Activated T-helper 1 cell treated with anti-CD3 and anti-CD28 coated beads, Interleukin-12 subunit alpha, Interleukin-12 subunit beta, Interleukin-2, Interleukin-4 antibody, amounts not matched to agents 30 ng/mL and 10 ng/mL and 1 ng/mL, durations not matched to agents 14 hours and 24 hours and 36 hours (primary cell): ENCODE results near the gene KIF18B. TPM values are rescaled to one million over a fixed set of nuclear protein-coding genes. Genes with fewer than 3 reads are reported as not detected.
A peak's percentile ranks its signal among the peaks of the same experiment; 100 is the strongest.
"Not testable (repeated sequence)": the region's sequence is repeated elsewhere in the genome, so short reads cannot be mapped to it uniquely, and the experiment has no call there.

Experiments
- DNase-seq: peaks from one replicate; pipeline ENCODE4 v3.0.0; 2021; ENCODE audit warnings: low spot score
- H3K27ac Mint-ChIP-seq: one replicate; pipeline ENCODE4 v1.8.0; 2021; ENCODE audit warnings: mild to moderate bottlenecking, mixed read lengths
- H3K27me3 Mint-ChIP-seq: one replicate; pipeline ENCODE4 v1.8.0; 2022; ENCODE audit warnings: mild to moderate bottlenecking, moderate library complexity, mixed read lengths; ENCODE audit not compliant: insufficient read depth
- H3K36me3 Mint-ChIP-seq: one replicate; pipeline ENCODE4 v1.8.0; 2021; ENCODE audit warnings: low read depth, mixed read lengths
- H3K4me1 Mint-ChIP-seq: one replicate; pipeline ENCODE4 v1.8.0; 2021; ENCODE audit warnings: low read depth, mixed read lengths
- H3K4me3 Mint-ChIP-seq: one replicate; pipeline ENCODE4 v1.8.0; 2021; ENCODE audit warnings: mild to moderate bottlenecking, moderate library complexity, mixed read lengths
- H3K9me3 Mint-ChIP-seq: one replicate; pipeline ENCODE4 v1.8.0; 2021; ENCODE audit warnings: mixed read lengths
- intact Hi-C: fragments of 100-400 bp; cut with micrococcal nuclease; formaldehyde crosslinking; loops from one replicate; pipeline ENCODE4 v1.15.1; 2024
- total RNA-seq: library from RNA; stranded (reverse); gene quantifications from 2 replicates; pipeline ENCODE4 v1.2.3, GENCODE V29; 2022

KIF18B gene
- total RNA-seq, 1 donor from 2014 or later, result 41.4 TPM

DNA sequence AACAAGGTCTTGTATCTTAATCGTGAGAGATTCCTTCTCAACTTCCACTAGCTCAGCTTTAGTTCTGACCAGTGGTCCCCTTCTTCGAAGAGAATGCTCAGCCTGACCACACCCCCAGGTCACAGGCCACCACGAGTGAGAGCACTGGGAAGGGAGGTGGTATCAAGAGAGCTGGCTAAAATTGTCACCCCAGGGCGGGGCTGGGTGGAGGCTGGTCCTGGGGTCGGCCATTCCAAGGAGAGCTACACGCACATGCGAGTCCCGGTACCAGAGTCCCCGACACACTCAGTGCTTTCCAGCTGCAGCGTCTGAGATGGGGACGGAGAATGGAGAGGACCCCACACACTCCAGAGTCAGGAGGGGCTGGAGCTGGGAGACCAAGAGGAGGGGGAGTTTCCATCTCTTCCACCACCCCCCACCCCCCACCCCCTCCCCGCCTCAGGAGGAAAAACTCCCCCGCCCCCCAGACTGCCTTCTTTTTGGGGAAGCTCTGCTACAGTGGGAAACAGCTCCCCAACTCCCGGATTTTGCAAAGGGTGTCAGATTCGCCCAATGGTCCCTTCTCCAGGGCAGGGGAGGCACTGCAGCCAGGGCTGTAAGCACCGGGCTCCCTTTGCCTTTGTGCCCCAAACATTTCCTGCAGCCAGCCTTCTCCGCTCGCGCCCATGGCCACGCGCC is 18.9 kb upstream of the KIF18B start:
- no peak for DNase-seq
- Mint-ChIP-seq H3K27ac (no peak overlapping the region), H3K36me3 (peaks cover 4% of the 10 kb centered on the region), H3K4me1 (peaks cover 23% of the 10 kb centered on the region), H3K27me3 (peaks cover 71% of the 10 kb centered on the region), H3K4me3 (no peak overlapping the region), H3K9me3 (no peaks in the 10 kb centered on the region)
- intact Hi-C loops, result loop anchor here (5.0 kb wide), 1 partner anchor 139 kb away; no protein-coding TSS in a partner anchor

DNA sequence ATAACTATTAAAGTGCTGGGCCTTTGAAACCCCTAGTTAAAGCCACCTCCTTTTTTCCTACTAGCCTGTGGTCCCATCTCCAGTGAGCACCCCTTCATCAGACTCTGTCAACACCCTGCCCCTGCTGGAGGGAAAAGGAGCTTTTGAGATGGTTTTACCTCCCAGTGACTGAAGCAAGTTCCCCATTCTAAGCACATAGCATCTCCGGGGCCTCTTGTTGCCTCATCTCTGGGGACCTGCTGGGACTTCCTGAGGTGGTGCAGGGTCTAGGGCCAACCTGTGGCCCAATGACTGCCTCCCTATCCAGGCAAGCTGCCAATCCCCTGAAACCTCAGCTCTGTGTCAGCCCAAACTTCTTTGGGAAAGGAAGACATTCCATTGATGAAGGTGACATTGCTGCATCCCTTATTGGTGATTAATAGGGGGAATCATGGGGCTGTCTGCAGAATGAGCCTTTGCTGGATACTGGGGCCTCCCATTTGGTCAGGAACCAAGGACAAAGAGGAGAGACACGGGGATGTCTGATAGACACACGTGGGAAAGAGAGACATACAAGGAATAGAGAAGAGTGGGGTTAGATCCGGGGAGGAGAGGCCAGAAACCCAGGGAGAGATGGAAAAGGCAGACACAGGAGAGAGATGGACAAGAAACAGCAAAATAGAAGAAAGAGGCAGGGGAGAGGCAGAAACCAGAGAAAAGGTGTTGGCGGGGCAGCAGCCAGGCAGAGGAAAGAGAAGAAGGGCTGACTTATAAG is 18.1 kb upstream of the KIF18B start:
- no peaks in the 10 kb centered on the region for H3K9me3 Mint-ChIP-seq
- peaks cover 71% of the 10 kb centered on the region for H3K27me3 Mint-ChIP-seq
- H3K4me1 Mint-ChIP-seq, result peaks cover 23% of the 10 kb centered on the region
- no peak overlapping the region for H3K27ac Mint-ChIP-seq
- H3K36me3 Mint-ChIP-seq, result peaks cover 4% of the 10 kb centered on the region
- DNase-seq, result no peak
- intact Hi-C loops, result loop anchor here (5.0 kb wide), 1 partner anchor 138 kb away; no protein-coding TSS in a partner anchor
- H3K4me3 Mint-ChIP-seq, result no peak overlapping the region

DNA sequence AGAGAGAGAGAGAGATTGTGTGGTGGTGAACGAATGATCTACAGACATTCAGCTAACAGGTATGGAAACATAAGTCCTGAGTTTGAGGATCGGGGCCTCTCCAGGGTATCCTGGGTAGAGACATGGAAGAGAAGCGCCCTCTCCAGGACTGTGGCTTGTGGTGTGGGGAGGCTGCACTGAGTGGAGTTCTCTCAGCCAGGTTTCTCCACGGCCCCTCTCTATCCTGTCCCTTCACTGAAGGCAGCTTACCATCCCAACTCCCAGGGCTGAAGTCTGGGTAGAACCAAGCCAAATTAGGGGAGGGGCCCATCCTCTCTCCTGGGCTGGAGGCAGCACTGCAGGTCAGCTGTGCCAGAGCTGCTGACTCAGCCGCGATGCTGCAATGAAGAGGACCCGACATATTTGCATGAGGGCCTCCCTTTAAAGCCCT is 14.4 kb upstream of the KIF18B start:
- peaks cover 69% of the 10 kb centered on the region for H3K27me3 Mint-ChIP-seq

DNA sequence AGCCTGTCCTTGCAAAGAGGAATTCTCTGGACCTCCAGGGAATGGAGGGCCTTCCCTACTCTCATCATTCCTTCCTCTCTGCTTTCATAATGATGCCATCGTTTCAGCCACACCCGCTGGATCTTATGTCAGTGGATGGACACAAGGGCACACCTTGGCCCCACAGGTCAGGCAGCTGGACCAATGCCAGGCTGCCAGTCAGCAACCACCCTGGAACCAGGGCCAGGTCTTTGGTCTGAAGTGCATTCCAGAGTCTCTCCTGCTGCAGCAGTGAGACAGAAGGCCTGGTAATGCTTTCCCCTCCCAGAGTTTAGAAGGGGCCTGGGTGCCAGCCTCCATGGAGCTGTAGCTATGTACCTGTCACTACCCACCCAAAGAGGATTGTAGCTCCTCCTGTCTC is 13.1 kb upstream of the KIF18B start:
- H3K9me3 Mint-ChIP-seq, result no peaks in the 10 kb centered on the region
- H3K27ac Mint-ChIP-seq, result no peak overlapping the region
- intact Hi-C loops, result no loop called here
- peaks cover 8% of the 10 kb centered on the region for H3K4me1 Mint-ChIP-seq
- H3K4me3 Mint-ChIP-seq, result no peak overlapping the region
- H3K27me3 Mint-ChIP-seq, result peaks cover 68% of the 10 kb centered on the region
- peaks cover 2% of the 10 kb centered on the region for H3K36me3 Mint-ChIP-seq
- DNase-seq, result no peak

More for the DNA sequence above, 14.4 kb upstream of the KIF18B start:
- Mint-ChIP-seq H3K9me3 (no peaks in the 10 kb centered on the region), H3K4me3 (no peak overlapping the region), H3K27ac (no peak overlapping the region), H3K4me1 (peaks cover 13% of the 10 kb centered on the region), H3K36me3 (peaks cover 4% of the 10 kb centered on the region)
- intact Hi-C loops, result no loop called here
- DNase-seq, result no peak

DNA sequence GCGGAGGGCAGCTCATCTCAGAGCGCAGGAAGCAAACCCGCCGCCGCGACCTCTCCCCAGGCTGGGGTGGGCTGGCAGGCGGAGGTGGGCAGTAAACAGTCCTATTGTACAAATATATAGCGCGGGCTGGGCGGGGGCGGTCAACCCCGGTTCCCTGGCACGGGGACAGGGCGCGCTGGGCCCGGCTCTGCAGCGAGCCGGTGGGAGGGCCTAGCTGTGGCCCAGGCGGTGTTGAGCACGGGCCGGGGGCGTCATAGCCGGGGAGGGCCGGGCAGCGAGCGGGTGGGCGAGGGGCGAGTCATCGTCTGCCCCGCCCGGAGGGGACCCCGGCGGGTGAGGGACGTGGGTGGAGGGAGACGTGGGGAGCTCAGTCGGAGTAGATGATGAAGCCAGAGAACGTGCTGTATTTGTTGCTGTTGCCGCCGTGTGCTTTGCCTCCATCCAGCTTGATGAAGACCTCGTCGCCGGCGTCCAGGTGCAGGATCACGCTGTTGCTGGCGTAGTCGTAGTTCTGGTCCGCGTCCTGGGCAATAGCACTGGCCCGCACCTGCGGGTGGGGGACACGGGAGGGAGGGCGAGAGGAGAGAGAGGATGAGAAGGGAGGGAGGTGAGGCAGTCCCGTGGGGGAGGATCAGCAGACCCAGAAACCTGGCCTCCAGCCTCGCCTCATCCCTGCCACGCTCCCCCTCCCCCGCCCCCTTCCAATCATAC is 12.4 kb upstream of the KIF18B start:
- peaks cover 2% of the 10 kb centered on the region for H3K36me3 Mint-ChIP-seq
- H3K27ac Mint-ChIP-seq, result no peak overlapping the region
- H3K27me3 Mint-ChIP-seq, result peaks cover 69% of the 10 kb centered on the region
- H3K9me3 Mint-ChIP-seq, result no peaks in the 10 kb centered on the region
- intact Hi-C loops, result no loop called here
- DNase-seq, result no peak
- peaks cover 7% of the 10 kb centered on the region for H3K4me1 Mint-ChIP-seq
- H3K4me3 Mint-ChIP-seq, result no peak overlapping the region

DNA sequence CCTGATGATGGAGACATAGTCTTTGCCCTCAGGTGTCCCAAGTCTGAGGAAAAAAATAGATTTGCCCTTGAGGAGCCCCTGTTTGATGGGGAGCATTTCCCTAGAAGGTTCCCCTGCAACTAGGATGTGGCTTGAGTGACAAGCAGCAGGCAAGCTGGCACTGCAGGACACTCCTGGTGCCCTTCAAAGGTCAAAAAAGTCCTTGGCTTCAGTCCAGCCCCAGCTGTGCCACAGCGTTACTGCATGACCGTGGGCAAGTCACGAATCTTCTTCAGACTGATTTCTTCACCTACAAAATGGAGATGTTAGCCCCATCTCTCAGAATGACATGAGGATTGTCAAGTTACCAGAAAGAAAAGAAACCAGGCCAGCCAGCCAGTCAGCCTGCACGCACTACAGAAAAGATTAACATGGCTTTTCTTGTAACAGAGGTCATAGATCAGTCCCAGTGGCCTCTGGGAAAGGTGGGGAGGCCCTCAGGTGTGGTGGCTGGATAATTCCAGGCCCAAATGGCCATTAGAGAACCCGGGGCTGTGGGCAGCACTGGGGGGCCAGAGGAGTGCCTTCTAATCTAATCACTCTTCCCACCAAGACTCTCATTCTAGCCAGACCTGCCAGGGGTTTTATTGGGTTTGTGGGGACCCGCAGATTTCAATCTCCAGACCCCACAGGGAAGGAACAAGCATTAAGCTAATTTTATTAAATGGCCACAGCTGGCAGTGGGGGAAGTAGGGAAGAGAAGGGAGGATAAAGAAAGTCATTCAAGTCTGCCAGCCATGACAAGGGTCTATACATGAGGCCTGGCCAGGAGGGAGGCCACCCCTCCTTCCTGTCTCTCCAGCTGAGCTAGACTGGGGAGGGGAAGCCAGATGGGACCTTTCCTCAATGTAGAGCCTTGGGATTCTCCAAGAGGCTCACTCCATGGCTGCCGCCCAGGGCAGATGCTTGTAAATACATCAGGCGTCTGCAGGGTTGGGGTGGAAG is 9.7 kb upstream of the KIF18B start:
- H3K36me3 Mint-ChIP-seq, result peaks cover 2% of the 10 kb centered on the region
- DNase-seq, result no peak
- intact Hi-C loops, result no loop called here
- H3K27me3 Mint-ChIP-seq, result peaks cover 57% of the 10 kb centered on the region
- no peaks in the 10 kb centered on the region for H3K9me3 Mint-ChIP-seq
- no peak overlapping the region for H3K4me3 Mint-ChIP-seq
- H3K27ac Mint-ChIP-seq, result no peak overlapping the region
- peaks cover 7% of the 10 kb centered on the region for H3K4me1 Mint-ChIP-seq

DNA sequence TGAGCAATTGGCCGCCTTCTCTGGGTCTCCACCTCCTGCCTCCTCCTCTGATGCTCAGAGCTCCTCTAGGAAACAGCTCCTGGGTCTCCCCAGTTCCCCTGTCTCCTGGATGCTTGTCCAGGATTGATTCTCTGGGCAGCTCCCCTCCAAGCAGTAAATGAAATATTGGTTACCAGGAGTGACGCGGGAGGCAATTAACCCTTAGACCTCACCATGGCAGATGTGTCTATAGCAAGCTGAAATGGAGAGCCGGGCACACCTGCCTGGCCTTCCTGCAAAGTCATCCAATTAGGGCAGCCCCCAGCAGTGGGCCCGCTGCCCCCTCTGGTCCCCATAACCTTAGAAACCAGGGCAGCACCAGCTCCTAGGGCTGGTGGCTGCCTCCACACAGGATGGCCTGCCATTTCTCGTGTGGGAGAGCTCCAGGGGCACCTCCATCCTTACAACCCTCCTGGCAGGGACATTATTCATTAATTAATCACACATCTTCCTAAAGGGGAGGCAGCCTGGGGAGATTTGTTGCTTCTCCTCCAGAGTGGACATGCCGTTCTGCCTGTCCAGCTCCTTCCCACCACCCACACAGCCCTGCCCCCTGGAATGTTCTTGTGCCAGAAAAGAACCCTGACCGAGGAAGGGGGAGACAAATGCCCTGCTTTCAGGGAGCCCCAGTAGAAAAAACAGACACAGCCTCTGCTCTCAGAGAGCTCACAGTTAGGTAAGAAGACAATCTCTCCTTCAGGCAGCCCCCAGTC is 8.3 kb upstream of the KIF18B start:
- peaks cover 2% of the 10 kb centered on the region for H3K36me3 Mint-ChIP-seq
- peaks cover 50% of the 10 kb centered on the region for H3K27me3 Mint-ChIP-seq
- H3K4me3 Mint-ChIP-seq, result no peak overlapping the region
- intact Hi-C loops, result no loop called here
- peaks cover 7% of the 10 kb centered on the region for H3K4me1 Mint-ChIP-seq
- DNase-seq, result no peak
- no peak overlapping the region for H3K27ac Mint-ChIP-seq
- H3K9me3 Mint-ChIP-seq, result no peaks in the 10 kb centered on the region

DNA sequence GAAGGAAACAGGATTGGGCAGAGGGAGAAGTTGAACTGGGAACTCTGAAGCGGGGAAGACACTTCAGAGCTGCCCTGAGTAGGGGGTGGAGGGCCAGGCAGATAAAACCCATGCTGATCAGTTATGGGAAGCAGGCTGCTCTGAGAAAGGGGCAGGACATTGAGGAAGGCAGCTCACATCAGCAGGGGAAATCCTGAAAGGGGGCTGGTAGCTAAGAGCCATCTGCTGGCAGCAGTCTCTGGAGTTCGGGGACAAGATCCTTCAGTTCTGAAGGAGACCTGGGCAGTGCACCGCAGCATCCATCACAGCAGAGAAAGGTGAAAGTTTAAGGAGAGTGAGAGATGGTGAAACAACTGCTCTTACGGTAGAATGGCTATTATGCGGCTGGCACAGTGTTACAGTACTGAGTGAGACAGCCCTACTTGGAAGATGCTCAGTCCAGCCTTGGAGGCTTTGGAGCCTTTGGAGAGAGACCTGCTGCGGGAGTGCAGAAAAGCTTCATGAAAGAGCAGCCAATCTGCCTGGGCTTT is 5.4 kb upstream of the KIF18B start:
- DNase-seq, result no peak
- H3K4me3 Mint-ChIP-seq, result no peak overlapping the region
- intact Hi-C loops, result no loop called here
- peaks cover 33% of the 10 kb centered on the region for H3K27me3 Mint-ChIP-seq
- H3K9me3 Mint-ChIP-seq, result no peaks in the 10 kb centered on the region
- no peak overlapping the region for H3K27ac Mint-ChIP-seq
- H3K36me3 Mint-ChIP-seq, result no peaks in the 10 kb centered on the region
- H3K4me1 Mint-ChIP-seq, result peaks cover 7% of the 10 kb centered on the region

DNA sequence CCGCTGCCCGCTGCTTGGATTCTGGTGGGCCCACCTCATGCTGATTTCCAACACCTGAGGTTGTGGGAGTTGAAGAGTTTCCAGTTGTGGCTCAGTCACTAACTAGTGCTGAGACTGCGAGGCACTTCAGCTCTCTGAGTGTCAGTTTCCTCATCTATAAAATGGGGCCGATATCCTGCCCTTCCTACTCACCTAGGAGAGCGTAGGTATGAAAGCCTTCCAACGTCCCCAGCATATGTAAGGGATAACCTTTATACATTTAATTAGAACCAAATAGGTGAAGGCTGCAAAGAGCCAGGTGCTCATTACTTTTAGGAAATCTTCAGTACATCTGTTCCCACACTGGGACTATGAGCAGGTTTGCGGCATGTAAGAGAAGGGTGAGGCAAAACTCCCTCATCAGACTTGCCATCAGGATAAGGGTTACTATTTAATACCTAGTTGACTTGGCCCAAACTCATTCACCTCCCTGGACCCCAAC is 782 bp upstream of the KIF18B start:
- intact Hi-C loops, result loop anchor here (5.0 to 10.0 kb wide), 3 partner anchors 174 to 761 kb away; partner anchors contain the start of genes MAP3K14 and TMUB2

DNA sequence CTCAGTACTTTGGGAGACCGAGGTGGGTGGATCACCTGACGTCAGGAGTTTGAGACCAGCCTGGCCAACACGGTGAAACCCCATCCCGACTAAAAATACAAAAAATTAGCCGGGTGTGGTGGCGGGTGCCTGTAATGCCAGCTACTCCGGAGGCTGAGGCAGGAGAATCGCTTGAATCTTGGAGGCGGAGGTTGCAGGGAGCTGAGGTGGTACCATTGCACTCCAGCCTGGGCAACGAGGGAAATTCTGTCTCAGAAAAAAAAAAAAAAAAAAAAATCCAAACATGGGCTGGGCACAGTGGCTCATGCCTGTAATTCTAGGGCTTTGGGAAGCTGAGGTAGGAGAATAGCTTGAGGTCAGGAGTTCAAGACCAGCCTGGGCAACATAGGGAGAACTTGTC is 1.9 kb downstream of the KIF18B start:
- not testable (repeated sequence) for DNase-seq, H3K27ac Mint-ChIP-seq, H3K9me3 Mint-ChIP-seq, H3K27me3 Mint-ChIP-seq
- intact Hi-C loops, result loop anchor here (2.0 to 10.0 kb wide), 5 partner anchors 25 to 758 kb away; partner anchors contain the start of genes MAP3K14 and TMUB2
- H3K4me1 Mint-ChIP-seq, result peaks cover 51% of the 10 kb centered on the region
- H3K4me3 Mint-ChIP-seq, result peak overlapping the region; percentile 95
- peaks cover 11% of the 10 kb centered on the region for H3K36me3 Mint-ChIP-seq

More for the DNA sequence above, 782 bp upstream of the KIF18B start:
- H3K4me3 Mint-ChIP-seq, result peak overlapping the region; percentile 95
- peaks cover 2% of the 10 kb centered on the region for H3K27me3 Mint-ChIP-seq
- H3K4me1 Mint-ChIP-seq, result peaks cover 34% of the 10 kb centered on the region
- peak overlapping the region; percentile 92 for H3K27ac Mint-ChIP-seq
- DNase-seq, result no peak
- no peaks in the 10 kb centered on the region for H3K9me3 Mint-ChIP-seq
- H3K36me3 Mint-ChIP-seq, result peaks cover 6% of the 10 kb centered on the region

DNA sequence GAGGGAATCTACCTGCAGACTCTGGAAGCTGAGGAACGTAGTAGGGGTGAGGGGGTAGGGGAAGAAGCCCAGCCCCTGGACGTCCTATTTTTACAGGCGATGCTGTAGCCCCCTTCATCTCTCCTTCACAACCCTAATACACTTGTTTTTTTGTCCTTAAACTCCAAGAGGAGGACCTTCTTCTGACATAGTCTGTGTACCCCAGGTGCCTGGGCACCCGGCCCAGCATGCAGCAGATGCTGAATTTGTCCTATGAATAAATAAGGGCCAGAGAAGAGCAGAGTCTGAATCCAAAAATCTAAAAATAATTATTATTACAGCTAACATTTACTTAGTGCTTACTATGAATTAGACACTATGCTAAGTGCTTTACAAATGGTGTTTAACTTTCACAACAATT is 5.1 kb downstream of the KIF18B start:
- peaks cover 18% of the 10 kb centered on the region for H3K36me3 Mint-ChIP-seq
- no peak overlapping the region for H3K4me3 Mint-ChIP-seq
- DNase-seq, result no peak
- H3K9me3 Mint-ChIP-seq, result no peaks in the 10 kb centered on the region
- H3K27ac Mint-ChIP-seq, result peak overlapping the region; percentile 73
- peaks cover 41% of the 10 kb centered on the region for H3K4me1 Mint-ChIP-seq
- H3K27me3 Mint-ChIP-seq, result no peaks in the 10 kb centered on the region
- intact Hi-C loops, result loop anchor here (10.0 kb wide), 1 partner anchor 168 kb away; no protein-coding TSS in a partner anchor
